OCI-LY3 (cell line): ENCODE data around the gene TRDN.

Source experiments
- H2AFZ ChIP-seq: fragments of 200-600, 300-600 bp; shearing (Covaris generic); 2 replicates; pipeline ENCODE4 v1.6.0; 2014; ENCODE audit warnings: antibody characterized with exemption, low read depth, low read length
- H3K27ac ChIP-seq: fragments of 200-600, 300-600 bp; sonication (generic); 2 replicates; pipeline ENCODE4 v1.5.1; 2014; ENCODE audit warnings: mild to moderate bottlenecking, low read length, moderate library complexity, mixed read lengths
- H3K27me3 ChIP-seq: fragments of 200-600, 300-600 bp; sonication (generic); 2 replicates; pipeline ENCODE4 v1.6.1; 2014; ENCODE audit warnings: low read depth, low read length, mixed read lengths
- H3K36me3 ChIP-seq: fragments of 200-600, 300-600 bp; sonication (generic); replicated peaks from 2 replicates; pipeline ENCODE3; 2014; ENCODE audit warnings: low read depth, low read length, mixed read lengths
- H3K4me1 ChIP-seq: fragments of 300-600, 200-600 bp; sonication (generic); 2 replicates; pipeline ENCODE4 v1.6.1; 2014; ENCODE audit warnings: low read length, mixed read lengths
- H3K4me2 ChIP-seq: fragments of 200-600, 300-600 bp; sonication (generic); 2 replicates; pipeline ENCODE4 v1.6.1; 2014; ENCODE audit warnings: low read length, mixed read lengths
- H3K4me3 ChIP-seq: fragments of 300-600, 200-600 bp; sonication (generic); 2 replicates; pipeline ENCODE4 v1.5.1; 2014; ENCODE audit warnings: antibody characterized with exemption, mild to moderate bottlenecking, low read length, moderate library complexity
- H3K79me2 ChIP-seq: fragments of 300-600, 200-600 bp; shearing (Covaris generic); 2 replicates; pipeline ENCODE4 v1.6.1; 2014; ENCODE audit warnings: mild to moderate bottlenecking, low read length, mixed read lengths
- H3K9ac ChIP-seq: fragments of 300-600, 200-600 bp; shearing (Covaris generic); 2 replicates; pipeline ENCODE4 v1.6.0; 2014; ENCODE audit warnings: mild to moderate bottlenecking, low read length, moderate library complexity
- H3K9me3 ChIP-seq: fragments of 200-600, 300-600 bp; shearing (Covaris generic); 2 replicates; pipeline ENCODE4 v1.6.1; 2014; ENCODE audit warnings: low read length, mixed read lengths; ENCODE audit not compliant: insufficient read depth
- H4K20me1 ChIP-seq: fragments of 200-600, 300-600 bp; sonication (generic); 2 replicates; pipeline ENCODE4 v1.6.1; 2016; ENCODE audit warnings: low read length, mixed read lengths; ENCODE audit not compliant: insufficient read depth
- EZH2phosphoT487 ChIP-seq: fragments of 200-600 bp; shearing (Covaris generic); IDR thresholded peaks from 2 replicates; pipeline ENCODE4 v1.6.1; 2018; ENCODE audit warnings: antibody characterized with exemption, mixed run types, low read depth
- TF ChIP-seq, protein P1 (sequence below): fragments of 200-600, 300-600 bp; sonication (generic); IDR thresholded peaks from 2 replicates; pipeline ENCODE4 v1.5.1; 2014; ENCODE audit warnings: antibody characterized with exemption, low read length, low read depth

TRDN gene

DNA sequence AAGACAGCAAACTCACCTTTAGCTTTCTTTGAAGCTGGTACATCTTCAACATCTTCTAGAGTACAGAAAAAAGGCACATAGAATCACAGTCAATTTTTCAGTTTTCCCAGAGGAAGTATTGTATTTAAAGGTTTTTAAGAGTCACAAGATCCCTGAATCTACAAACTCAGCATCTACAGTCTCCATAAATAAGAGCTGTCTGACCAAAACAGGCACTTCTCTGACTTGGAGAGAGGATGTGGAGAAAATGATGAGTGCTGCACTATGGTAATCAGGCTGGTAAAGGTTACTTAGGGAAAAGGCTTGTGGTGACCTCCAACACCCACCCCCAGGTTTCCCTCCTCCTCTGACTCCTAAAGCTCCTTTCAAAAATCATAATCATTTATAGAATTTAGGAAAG is 412.7 kb downstream of the TRDN start:
- H3K9me3 ChIP-seq = no peaks in the 10 kb centered on the region

DNA sequence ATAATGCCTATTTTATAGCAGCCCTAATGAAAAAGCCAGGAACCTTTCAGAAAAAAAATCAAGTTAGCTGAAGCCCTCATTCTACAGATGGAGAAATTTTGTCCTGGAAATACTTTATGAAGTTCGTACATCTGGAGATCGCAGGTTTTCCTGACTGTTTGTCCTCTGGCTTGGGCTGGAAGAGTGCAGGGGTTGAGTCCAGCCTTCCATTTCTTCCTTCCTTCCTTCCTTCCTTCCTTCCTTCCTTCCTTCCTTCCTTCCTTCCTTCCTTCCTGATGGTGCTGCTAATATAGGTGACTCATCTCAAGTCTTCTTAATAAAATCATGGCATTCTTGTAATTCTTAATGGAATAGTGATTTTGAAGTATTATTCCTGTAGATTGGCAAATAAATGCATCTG is 413.3 kb downstream of the TRDN start:
- Histone ChIP-seq H3K4me2 (no peak overlapping the region), H3K36me3 (no peaks in the 10 kb centered on the region), H3K9ac (no peak overlapping the region), H2AFZ (no peak overlapping the region), H3K9me3 (no peaks in the 10 kb centered on the region), H3K4me1 (no peaks in the 10 kb centered on the region), H3K79me2 (no peaks in the 10 kb centered on the region), H3K27ac (no peak overlapping the region), H3K27me3 (no peaks in the 10 kb centered on the region), H3K4me3 (no peak overlapping the region), H4K20me1 (no peaks in the 10 kb centered on the region)
- no peak for TF ChIP-seq EZH2phosphoT487
- TF ChIP-seq, protein P1, sequence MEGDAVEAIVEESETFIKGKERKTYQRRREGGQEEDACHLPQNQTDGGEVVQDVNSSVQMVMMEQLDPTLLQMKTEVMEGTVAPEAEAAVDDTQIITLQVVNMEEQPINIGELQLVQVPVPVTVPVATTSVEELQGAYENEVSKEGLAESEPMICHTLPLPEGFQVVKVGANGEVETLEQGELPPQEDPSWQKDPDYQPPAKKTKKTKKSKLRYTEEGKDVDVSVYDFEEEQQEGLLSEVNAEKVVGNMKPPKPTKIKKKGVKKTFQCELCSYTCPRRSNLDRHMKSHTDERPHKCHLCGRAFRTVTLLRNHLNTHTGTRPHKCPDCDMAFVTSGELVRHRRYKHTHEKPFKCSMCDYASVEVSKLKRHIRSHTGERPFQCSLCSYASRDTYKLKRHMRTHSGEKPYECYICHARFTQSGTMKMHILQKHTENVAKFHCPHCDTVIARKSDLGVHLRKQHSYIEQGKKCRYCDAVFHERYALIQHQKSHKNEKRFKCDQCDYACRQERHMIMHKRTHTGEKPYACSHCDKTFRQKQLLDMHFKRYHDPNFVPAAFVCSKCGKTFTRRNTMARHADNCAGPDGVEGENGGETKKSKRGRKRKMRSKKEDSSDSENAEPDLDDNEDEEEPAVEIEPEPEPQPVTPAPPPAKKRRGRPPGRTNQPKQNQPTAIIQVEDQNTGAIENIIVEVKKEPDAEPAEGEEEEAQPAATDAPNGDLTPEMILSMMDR = no peak

More for the DNA sequence above, 412.7 kb downstream of the TRDN start:
- Histone ChIP-seq H3K27ac (no peak overlapping the region), H4K20me1 (no peaks in the 10 kb centered on the region), H3K36me3 (no peaks in the 10 kb centered on the region), H3K79me2 (no peaks in the 10 kb centered on the region), H2AFZ (no peak overlapping the region), H3K4me3 (no peak overlapping the region), H3K9ac (no peak overlapping the region), H3K4me1 (no peaks in the 10 kb centered on the region), H3K27me3 (no peaks in the 10 kb centered on the region), H3K4me2 (no peak overlapping the region)
- TF ChIP-seq EZH2phosphoT487 = no peak
- TF ChIP-seq, protein P1 = no peak

DNA sequence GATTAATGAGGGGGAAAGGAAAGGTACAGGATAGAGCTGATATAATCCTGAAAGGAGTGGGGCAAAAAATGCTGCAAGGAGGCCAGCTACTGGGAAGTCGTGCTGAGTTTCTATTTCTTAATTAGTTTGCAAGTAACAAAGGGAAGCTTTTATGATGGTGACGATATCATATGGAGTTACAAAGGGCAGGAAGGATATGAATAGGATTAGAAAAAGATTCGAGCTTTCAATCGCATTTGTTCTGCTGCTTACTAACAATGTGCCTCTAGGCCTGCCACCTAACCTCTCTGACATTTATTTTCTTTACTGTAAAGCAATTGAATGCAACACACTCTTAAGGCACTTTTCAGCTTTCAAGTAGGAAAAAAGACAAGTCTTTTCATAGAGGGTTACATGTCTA is 421.5 kb downstream of the TRDN start:
- H4K20me1 ChIP-seq = no peaks in the 10 kb centered on the region
- H3K27ac ChIP-seq = no peak overlapping the region
- H3K4me3 ChIP-seq = no peak overlapping the region
- no peaks in the 10 kb centered on the region for H3K4me1 ChIP-seq
- no peak overlapping the region for H3K9ac ChIP-seq
- no peak overlapping the region for H2AFZ ChIP-seq
- H3K36me3 ChIP-seq = no peaks in the 10 kb centered on the region
- H3K4me2 ChIP-seq = no peak overlapping the region
- no peaks in the 10 kb centered on the region for H3K9me3 ChIP-seq
- TF ChIP-seq, protein P1 = no peak
- no peak for TF ChIP-seq EZH2phosphoT487
- no peaks in the 10 kb centered on the region for H3K27me3 ChIP-seq
- H3K79me2 ChIP-seq = no peaks in the 10 kb centered on the region

DNA sequence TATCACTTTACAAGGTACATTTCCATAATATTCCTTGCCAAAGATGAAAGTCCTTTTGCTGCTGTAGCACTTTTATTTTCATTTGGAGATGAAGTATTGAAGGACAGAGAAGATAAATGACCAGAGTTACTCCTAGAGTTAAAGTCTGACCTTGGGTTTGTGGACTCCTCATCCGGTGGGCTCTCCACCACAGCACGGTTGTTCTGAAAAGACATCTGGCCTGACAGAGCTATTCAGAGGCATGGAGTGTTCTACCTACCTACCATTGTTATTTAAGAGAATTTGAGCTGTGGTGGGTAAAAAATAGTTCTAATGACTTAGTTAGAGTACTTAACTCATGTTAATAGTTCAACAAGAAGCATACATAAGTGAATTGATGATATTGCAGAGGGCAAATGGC is 422.3 kb downstream of the TRDN start:
- no peaks in the 10 kb centered on the region for H3K36me3 ChIP-seq
- H3K9me3 ChIP-seq = no peaks in the 10 kb centered on the region

More for the DNA sequence above, 422.3 kb downstream of the TRDN start:
- TF ChIP-seq EZH2phosphoT487 = no peak
- TF ChIP-seq, protein P1 = no peak
- Histone ChIP-seq H3K4me3 (no peak overlapping the region), H3K27ac (no peak overlapping the region), H3K9ac (no peak overlapping the region), H3K27me3 (no peaks in the 10 kb centered on the region), H3K4me2 (no peak overlapping the region), H3K4me1 (no peaks in the 10 kb centered on the region), H4K20me1 (no peaks in the 10 kb centered on the region), H3K79me2 (no peaks in the 10 kb centered on the region), H2AFZ (no peak overlapping the region)
